GM18526 (cell line): ENCODE data around the gene NRG2.

ENCODE experiments used
- POLR2A ChIP-seq: IDR thresholded peaks from 3 replicates; pipeline ENCODE4 v1.6.1; 2011; ENCODE audit not compliant: insufficient read length; ENCODE audit errors: extremely low read depth

NRG2 gene

GRCh38 chr5:139951983-139952382, 91.1 kb downstream of the NRG2 start:
- TF ChIP-seq POLR2A: no peak

GRCh38 chr5:139951296-139951924, 91.7 kb downstream of the NRG2 start:
- no peak for TF ChIP-seq POLR2A

GRCh38 chr5:139950436-139950835, 92.7 kb downstream of the NRG2 start:
- no peak for TF ChIP-seq POLR2A

GRCh38 chr5:139949710-139950109, 93.4 kb downstream of the NRG2 start:
- TF ChIP-seq POLR2A: no peak

- TF ChIP-seq POLR2A: no peak
These were observed 95.4 kb downstream of the NRG2 start for GRCh38 chr5:139947727-139948126.

GRCh38 chr5:139946440-139946839, 96.7 kb downstream of the NRG2 start:
- no peak for TF ChIP-seq POLR2A

GRCh38 chr5:139946006-139946405, 97.1 kb downstream of the NRG2 start:
- TF ChIP-seq POLR2A: no peak

- TF ChIP-seq POLR2A: no peak
These were observed 100.9 kb downstream of the NRG2 start for GRCh38 chr5:139942243-139942642.

GRCh38 chr5:139930406-139930805, 112.7 kb downstream of the NRG2 start:
- TF ChIP-seq POLR2A: no peak

GRCh38 chr5:139926797-139927503, 116.1 kb downstream of the NRG2 start:
- TF ChIP-seq POLR2A: no peak

- TF ChIP-seq POLR2A: no peak
These were observed 117.2 kb downstream of the NRG2 start for GRCh38 chr5:139925650-139926640.

GRCh38 chr5:139925216-139925562, 117.9 kb downstream of the NRG2 start:
- no peak for TF ChIP-seq POLR2A

GRCh38 chr5:139924294-139925215, 118.5 kb downstream of the NRG2 start:
- TF ChIP-seq POLR2A: no peak

- TF ChIP-seq POLR2A: no peak
These were observed 123.8 kb downstream of the NRG2 start for GRCh38 chr5:139919308-139919707.

- TF ChIP-seq POLR2A: no peak
These were observed 127.3 kb downstream of the NRG2 start for GRCh38 chr5:139915834-139916233.

- TF ChIP-seq POLR2A: no peak
These were observed 127.8 kb downstream of the NRG2 start for GRCh38 chr5:139915266-139915665.
